IMR-90 (cell line): ENCODE results near the gene POLR3A. TPM values are rescaled to one million over a fixed set of nuclear protein-coding genes. Genes with fewer than 3 reads are reported as not detected.

Experiments
- ATAC-seq: fragments of 200-7000 bp; cut with Tn5 transposase; 2 replicates; pipeline ENCODE4 v1.9.1; 2020; ENCODE audit warnings: low read depth, mild to moderate bottlenecking, moderate library complexity
- BruUV-seq: library from RNA; stranded (reverse); fragments of 400-500 nt; replicated peaks from 2 replicates; lab custom pipeline; 2021; lab: Mats Ljungman, UMichigan
- CTCF ChIA-PET: fragments of 300-600 bp; formaldehyde crosslinking; extraction: SDS; loops from one replicate; lab custom pipeline; 2021; ENCODE audit warnings: antibody characterized with exemption; lab: Yijun Ruan, JAX
- POLR2A ChIA-PET: fragments of 300-600 bp; sonication (Branson Sonifier 250); formaldehyde crosslinking; loops from one replicate; lab custom pipeline; 2022; ENCODE audit warnings: antibody characterized with exemption; ENCODE audit not compliant: unreplicated experiment; lab: Charles Lee
- DNase-seq: peaks from one replicate; pipeline ENCODE4 v3.0.0; 2013
- H2AFZ ChIP-seq: replicated peaks from 2 replicates; pipeline ENCODE3; 2013; ENCODE audit warnings: low read length, mild to moderate bottlenecking; ENCODE audit not compliant: poor library complexity
- H2AK5ac ChIP-seq: 2 replicates; pipeline ENCODE4 v1.6.1; 2013; ENCODE audit warnings: low read depth, low read length, inconsistent platforms
- H2AK9ac ChIP-seq: replicated peaks from 2 replicates; pipeline ENCODE3; 2013; ENCODE audit warnings: mild to moderate bottlenecking, low read depth, low read length, moderate library complexity; ENCODE audit not compliant: poor library complexity
- H2BK120ac ChIP-seq: 2 replicates; pipeline ENCODE4 v1.6.1; 2013; ENCODE audit warnings: low read depth, low read length, inconsistent platforms
- H2BK15ac ChIP-seq: 3 replicates; pipeline ENCODE4 v1.6.1; 2013; ENCODE audit warnings: low read depth, low read length, inconsistent platforms
- H2BK20ac ChIP-seq: 2 replicates; pipeline ENCODE4 v1.6.1; 2013; ENCODE audit warnings: low read depth, mild to moderate bottlenecking, inconsistent platforms, low read length, moderate library complexity
- H2BK5ac ChIP-seq: 2 replicates; pipeline ENCODE4 v1.6.1; 2013; ENCODE audit warnings: mild to moderate bottlenecking, low read depth, low read length, inconsistent platforms; ENCODE audit not compliant: poor library complexity, severe bottlenecking
- H3K14ac ChIP-seq: replicated peaks from 2 replicates; pipeline ENCODE4 v1.6.1; 2013; ENCODE audit warnings: low read depth, low read length, inconsistent platforms
- H3K18ac ChIP-seq: 2 replicates; pipeline ENCODE4 v1.6.1; 2013; ENCODE audit warnings: low read depth, low read length, control low read depth
- H3K23ac ChIP-seq: 2 replicates; pipeline ENCODE4 v1.6.1; 2013; ENCODE audit warnings: low read depth, low read length, inconsistent platforms
- H3K27ac ChIP-seq: 2 replicates; pipeline ENCODE4 v1.5.1; 2013; ENCODE audit warnings: mild to moderate bottlenecking, control low read depth, low read length; ENCODE audit not compliant: insufficient read depth
- H3K27me3 ChIP-seq: 2 replicates; pipeline ENCODE4 v1.6.1; 2013; ENCODE audit warnings: low read length; ENCODE audit not compliant: control insufficient read depth, insufficient read depth
- H3K36me3 ChIP-seq: 2 replicates; pipeline ENCODE4 v1.6.1; 2013; ENCODE audit warnings: low read length, mixed read lengths; ENCODE audit not compliant: control insufficient read depth, insufficient read depth
- H3K4ac ChIP-seq: 2 replicates; pipeline ENCODE4 v1.6.1; 2013; ENCODE audit warnings: low read depth, low read length, inconsistent platforms
- H3K4me1 ChIP-seq: 2 replicates; pipeline ENCODE4 v1.6.1; 2013; ENCODE audit warnings: low read length, mixed read lengths; ENCODE audit not compliant: control insufficient read depth, insufficient read depth
- H3K4me2 ChIP-seq: 2 replicates; pipeline ENCODE4 v1.6.1; 2013; ENCODE audit warnings: low read depth, mild to moderate bottlenecking, control low read depth, low read length, moderate library complexity
- H3K4me3 ChIP-seq: 2 replicates; pipeline ENCODE4 v1.5.1; 2013; ENCODE audit warnings: low read depth, mild to moderate bottlenecking, control low read depth, low read length, moderate library complexity; ENCODE audit not compliant: insufficient read depth
- H3K56ac ChIP-seq: 2 replicates; pipeline ENCODE4 v1.6.1; 2013; ENCODE audit warnings: low read length, inconsistent platforms; ENCODE audit not compliant: insufficient read depth; ENCODE audit errors: extremely low read depth
- H3K79me1 ChIP-seq, 2 experiments: 2 replicates each; pipeline ENCODE4 v1.6.1; 2013; ENCODE audit warnings: low read length in 2 of 2, inconsistent platforms in 1 of 2, low read depth in 1 of 2
- H3K9ac ChIP-seq: 2 replicates; pipeline ENCODE4 v1.6.1; 2013; ENCODE audit warnings: low read depth, low read length, control low read depth
- H3K9me1 ChIP-seq: 2 replicates; pipeline ENCODE4 v1.6.1; 2013; ENCODE audit warnings: low read length, inconsistent platforms; ENCODE audit not compliant: insufficient read depth
- H3K9me3 ChIP-seq: 2 replicates; pipeline ENCODE4 v1.6.1; 2013; ENCODE audit warnings: low read length; ENCODE audit not compliant: control insufficient read depth, insufficient read depth
- H4K20me1 ChIP-seq: 2 replicates; pipeline ENCODE4 v1.6.1; 2013; ENCODE audit warnings: low read length, inconsistent platforms; ENCODE audit not compliant: insufficient read depth
- H4K5ac ChIP-seq: 2 replicates; pipeline ENCODE4 v1.6.1; 2013; ENCODE audit warnings: mild to moderate bottlenecking, low read depth, low read length, control low read depth
- H4K8ac ChIP-seq, 2 experiments: 2 replicates each; pipeline ENCODE4 v1.6.1; 2013; ENCODE audit warnings: low read depth in 2 of 2, low read length in 2 of 2, control low read depth in 1 of 2, inconsistent platforms in 1 of 2
- H4K91ac ChIP-seq: 2 replicates; pipeline ENCODE4 v1.6.1; 2013; ENCODE audit warnings: low read depth, low read length, inconsistent platforms; ENCODE audit not compliant: insufficient read depth
- BHLHE40 ChIP-seq: fragments of 150-350 bp; IDR thresholded peaks from 2 replicates; pipeline ENCODE4 v1.6.1; 2016; ENCODE audit warnings: mild to moderate bottlenecking, low read depth, low read length
- CEBPB ChIP-seq: IDR thresholded peaks from 2 replicates; pipeline ENCODE4 v1.6.1; 2012; ENCODE audit warnings: low read depth, low read length, improper control_type of control experiment
- CTCF ChIP-seq: conservative IDR thresholded peaks from 2 replicates; pipeline ENCODE4 v1.5.1; 2012; ENCODE audit warnings: mild to moderate bottlenecking, low read depth, low read length, improper control_type of control experiment
- ELK1 ChIP-seq: fragments of 150-350 bp; IDR thresholded peaks from 2 replicates; pipeline ENCODE4 v1.6.1; 2016; ENCODE audit warnings: low read depth, mild to moderate bottlenecking, low read length, moderate library complexity, borderline replicate concordance
- MAZ ChIP-seq: IDR thresholded peaks from 2 replicates; pipeline ENCODE4 v1.6.1; 2012; ENCODE audit warnings: low read depth, mild to moderate bottlenecking, low read length, improper control_type of control experiment, moderate library complexity, borderline replicate concordance
- POLR2A ChIP-seq: IDR thresholded peaks from 2 replicates; pipeline ENCODE4 v1.6.1; 2012; ENCODE audit warnings: mild to moderate bottlenecking, low read depth, low read length
- RAD21 ChIP-seq: IDR thresholded peaks from 2 replicates; pipeline ENCODE4 v1.6.1; 2012; ENCODE audit warnings: low read length, improper control_type of control experiment
- RFX5 ChIP-seq: IDR thresholded peaks from 2 replicates; pipeline ENCODE4 v1.8.0; 2012; ENCODE audit warnings: low read depth, mild to moderate bottlenecking, low read length, moderate library complexity
- SMC3 ChIP-seq: fragments of 150-350 bp; IDR thresholded peaks from 2 replicates; pipeline ENCODE4 v1.6.1; 2016; ENCODE audit warnings: low read depth, mild to moderate bottlenecking, antibody characterized with exemption, low read length, moderate library complexity
- dilution Hi-C: fragments of 300-500 bp; cut with HindIII; formaldehyde crosslinking; loops from one replicate; pipeline ENCODE4 v1.14.3; 2018; ENCODE audit warnings: low sequenced_read_pairs; ENCODE audit not compliant: unreplicated experiment
- in situ Hi-C: fragments of 300-500 bp; cut with MboI; formaldehyde crosslinking; loops from 3 replicates; pipeline ENCODE4 v1.14.3; 2019; ENCODE audit warnings: low sequenced_read_pairs, inconsistent platforms, mixed read lengths
- intact Hi-C: fragments of 100-400 bp; cut with micrococcal nuclease; formaldehyde crosslinking; loops from 2 replicates; pipeline ENCODE4 v1.10.0; 2022
- polyA plus RNA-seq, 3 experiments: library from polyadenylated mRNA; depleted of rRNA; stranded (reverse); fragments of >200 nt; gene quantifications; 2 replicates each; pipeline ENCODE4 v1.2.3, GENCODE V29; 2012; ENCODE audit warnings: low replicate concordance in 1 of 3
- total RNA-seq: library from RNA; depleted of rRNA; stranded (reverse); fragments of >200 nt; gene quantifications from 2 replicates; pipeline ENCODE4 v1.2.3, GENCODE V29; 2012

The POLR3A gene
- total and polyA plus RNA-seq, 2 of the 4 experiments (the other 2 are of a cell fraction), result 11.9 to 24.4 TPM

GRCh38 chr10:78044179-78044578 lies 14.9 kb upstream of the POLR3A start:
- H3K27ac ChIP-seq, result no peak overlapping the region

More at GRCh38 chr10:78044179-78044578, 14.9 kb upstream of the POLR3A start:
- dilution Hi-C loops (no loop called here), in situ Hi-C loops (loop anchor here (10.0 kb wide), 2 partner anchors 261 to 1031 kb away; no protein-coding TSS in a partner anchor), intact Hi-C loops (loop anchor here (10.0 kb wide), 1 partner anchor 711 kb away; no protein-coding TSS in a partner anchor)
- Histone ChIP-seq H3K4ac (peak overlapping the region; percentile 4; the same call in 1 of the 2 replicates), H3K9me1 (peaks cover 22% of the 10 kb centered on the region), H4K5ac (no peak overlapping the region), H3K18ac (no peak overlapping the region), H3K36me3 (peaks cover 27% of the 10 kb centered on the region), H2AFZ (peak overlapping the region; percentile 16), H3K4me1 (peaks cover 15% of the 10 kb centered on the region), H3K23ac (no peak overlapping the region), H3K9me3 (no peaks in the 10 kb centered on the region), H3K14ac (no peak overlapping the region; the same call in 1 of the 2 replicates), H3K27me3 (no peaks in the 10 kb centered on the region), H2AK9ac (no peak overlapping the region), H2BK20ac (no peak overlapping the region), H4K91ac (no peak overlapping the region), H4K8ac (no peak overlapping the region; a peak in 1 of 4 replicates), H3K56ac (no peak overlapping the region), H3K79me1 (peaks cover 19 to 49% of the 10 kb centered on the region in 2 experiments; a peak in 3 of 4 replicates), H3K4me2 (no peak overlapping the region), H4K20me1 (peaks cover 57% of the 10 kb centered on the region), H2AK5ac (no peak overlapping the region; the same call in 1 of the 2 replicates), H3K9ac (no peak overlapping the region), H2BK15ac (no peak overlapping the region), H2BK120ac (no peak overlapping the region), H2BK5ac (no peak overlapping the region), H3K4me3 (no peak overlapping the region)
- DNase-seq (no peak), ATAC-seq (peak; percentile 2; the same call in 1 of the 2 replicates)
- TF ChIP-seq RAD21, result no peak
- no peak for TF ChIP-seq BHLHE40
- TF ChIP-seq CEBPB, result no peak
- no peak for TF ChIP-seq ELK1
- no peak for TF ChIP-seq RFX5
- TF ChIP-seq CTCF, result no peak
- no peak for TF ChIP-seq SMC3
- TF ChIP-seq MAZ, result no peak
- no peak for TF ChIP-seq POLR2A
- CTCF ChIA-PET, result no interaction called here
- BruUV-seq, result no TSS peak
- POLR2A ChIA-PET, result no interaction called here
